GM12878 (cell line): ENCODE results near the gene BMF. TPM values are rescaled to one million over a fixed set of nuclear protein-coding genes. Genes with fewer than 3 reads are reported as not detected.

ENCODE experiments used
- ATAC-seq: fragments of 200-7000 bp; cut with Tn5 transposase; 3 replicates; pipeline ENCODE4 v1.9.1; 2020; ENCODE audit warnings: mild to moderate bottlenecking, moderate library complexity
- BruUV-seq: library from RNA; stranded (reverse); fragments of 400-500 nt; replicated peaks from 2 replicates; lab custom pipeline; 2021; lab: Mats Ljungman, UMichigan
- CTCF ChIA-PET: fragments of 300-600 bp; sonication (Branson Sonifier 250); formaldehyde crosslinking; extraction: SDS; loops from one replicate; lab custom pipeline; 2021; ENCODE audit warnings: inconsistent platforms; lab: Yijun Ruan, JAX
- POLR2A ChIA-PET: fragments of 350-600 bp; formaldehyde crosslinking; extraction: SDS; loops from one replicate; lab custom pipeline; 2021; ENCODE audit warnings: inconsistent platforms; lab: Charles Lee
- RAD21 ChIA-PET: fragments of 300-600 bp; sonication (Branson Sonifier 250); formaldehyde crosslinking; loops from one replicate; lab custom pipeline; 2023; ENCODE audit warnings: antibody characterized with exemption; ENCODE audit not compliant: unreplicated experiment; lab: Charles Lee
- SMC1A ChIA-PET: fragments of 300-600 bp; sonication (Branson Sonifier 250); formaldehyde crosslinking; loops from one replicate; lab custom pipeline; 2023; ENCODE audit not compliant: unreplicated experiment, uncharacterized antibody; lab: Charles Lee
- DNase-seq: peaks from one replicate; pipeline ENCODE4 v3.0.0-alpha.2; 2011; ENCODE audit warnings: low read depth, low spot score
- FAIRE-seq: peaks from 3 replicates; lab custom pipeline; 2011; peaks lifted over from hg19 to GRCh38; lab: Jason Lieb, UNC
- H2AFZ ChIP-seq: 2 replicates; pipeline ENCODE4 v1.6.0; 2011; ENCODE audit warnings: low read depth, low read length, control low read depth; ENCODE audit not compliant: control insufficient read depth
- H3K27ac ChIP-seq: 2 replicates; pipeline ENCODE4 v1.5.1; 2011; ENCODE audit warnings: control low read depth; ENCODE audit not compliant: control insufficient read depth, insufficient read depth
- H3K27me3 ChIP-seq, 2 experiments: replicated peaks in 1 of 2; 2 replicates each; pipeline versions ENCODE4 v1.6.0 to v1.6.1; 2011; ENCODE audit warnings: low read length in 1 of 2; ENCODE audit not compliant: control insufficient read depth in 2 of 2, insufficient read depth in 2 of 2
- H3K36me3 ChIP-seq, 2 experiments: 2 replicates each; pipeline ENCODE4 v1.5.1; 2011; ENCODE audit warnings: low read length in 1 of 2; ENCODE audit not compliant: control insufficient read depth in 2 of 2, insufficient read depth in 2 of 2
- H3K4me1 ChIP-seq: 2 replicates; pipeline ENCODE4 v1.6.1; 2011; ENCODE audit warnings: mild to moderate bottlenecking, low read length, moderate library complexity, mixed read lengths; ENCODE audit not compliant: control insufficient read depth, insufficient read depth
- H3K4me2 ChIP-seq: 2 replicates; pipeline ENCODE4 v1.6.0; 2011; ENCODE audit warnings: control low read depth; ENCODE audit not compliant: control insufficient read depth, insufficient read depth
- H3K4me3 ChIP-seq: fragments of 200-600 bp; sonication (generic); 2 replicates; pipeline ENCODE4 v1.5.1; 2016
- H3K79me2 ChIP-seq: 2 replicates; pipeline ENCODE4 v1.6.0; 2011; ENCODE audit warnings: low read length; ENCODE audit not compliant: control insufficient read depth, insufficient read depth
- H3K9ac ChIP-seq: 2 replicates; pipeline ENCODE4 v1.8.0; 2011; ENCODE audit warnings: low read length, control low read depth, mixed read lengths; ENCODE audit not compliant: control insufficient read depth, insufficient read depth
- H3K9me3 ChIP-seq: replicated peaks from 3 replicates; pipeline ENCODE4 v1.5.1; 2011; ENCODE audit warnings: mild to moderate bottlenecking, low read length; ENCODE audit not compliant: control insufficient read depth, insufficient read depth
- H4K20me1 ChIP-seq: 2 replicates; pipeline ENCODE4 v1.6.0; 2011; ENCODE audit not compliant: control insufficient read depth, insufficient read depth
- CHD2 ChIP-seq: IDR thresholded peaks from 2 replicates; pipeline ENCODE4 v1.6.1; 2011; ENCODE audit warnings: low read depth, low read length, improper control_type of control experiment, borderline replicate concordance
- MTA3 ChIP-seq: IDR thresholded peaks from 2 replicates; pipeline ENCODE4 v1.6.1; 2012; ENCODE audit warnings: low read length, inconsistent platforms, borderline replicate concordance
- MXI1 ChIP-seq: fragments of 150-350 bp; IDR thresholded peaks from 2 replicates; pipeline ENCODE4 v1.6.1; 2011; ENCODE audit warnings: low read depth, mild to moderate bottlenecking, inconsistent platforms, low read length, improper control_type of control experiment
- NFXL1 ChIP-seq: fragments of 450-650 bp; IDR thresholded peaks from 2 replicates; pipeline ENCODE4 v1.6.1; 2017; ENCODE audit warnings: antibody characterized with exemption, mild to moderate bottlenecking, borderline replicate concordance
- PML ChIP-seq: IDR thresholded peaks from 2 replicates; pipeline ENCODE4 v1.6.1; 2012; ENCODE audit warnings: low read length, inconsistent platforms
- RB1 ChIP-seq: fragments of 450-650 bp; formaldehyde crosslinking; IDR thresholded peaks from 2 replicates; pipeline ENCODE4 v1.6.1; 2017; ENCODE audit warnings: mild to moderate bottlenecking, borderline replicate concordance
- RFX5 ChIP-seq: IDR thresholded peaks from 2 replicates; pipeline ENCODE4 v1.6.1; 2011; ENCODE audit warnings: low read depth, low read length, improper control_type of control experiment
- STAT1 ChIP-seq: fragments of 450-650 bp; conservative IDR thresholded peaks from 2 replicates; pipeline ENCODE4 v1.6.1; 2014; ENCODE audit warnings: antibody characterized with exemption, mild to moderate bottlenecking
- WRNIP1 ChIP-seq: IDR thresholded peaks from 2 replicates; pipeline ENCODE4 v1.6.1; 2011; ENCODE audit warnings: low read depth, low read length, improper control_type of control experiment, borderline replicate concordance
- WGBS: methylation state at CpG from one replicate; pipeline ENCODE4 v1.1.6; 2016; ENCODE audit warnings: low lambda C conversion rate; ENCODE audit not compliant: insufficient replicate concordance, insufficient coverage; ENCODE audit errors: missing lambda C conversion rate; 5-methylcytosine and 5-hydroxymethylcytosine counted together
- in situ Hi-C: fragments of 300-500 bp; cut with MboI; formaldehyde crosslinking; loops from 9 replicates; pipeline ENCODE4 v1.14.3; 2018; ENCODE audit warnings: mixed read lengths
- intact Hi-C: fragments of 100-400 bp; cut with micrococcal nuclease; formaldehyde crosslinking; loops from one replicate; pipeline ENCODE4 v1.14.2; 2022; ENCODE audit not compliant: unreplicated experiment
- polyA plus RNA-seq, 11 experiments: library from polyadenylated mRNA; depleted of rRNA in 4 of 11; unstranded in 6 of 11; stranded (reverse) in 5 of 11; fragments of >200 nt; fragmentation: Nextera tagmentation in 4 of 11; fragmentation: Illumina TruSeq in 1 of 11; extraction: Ambion mirVana in 4 of 11; extraction: Trizol in 1 of 11; gene quantifications; 1 replicate in 1 of 11; 2 replicates in 10 of 11; pipeline versions ENCODE4 v1.2.1 to v1.2.3, GENCODE V29; 2011 to 2016; ENCODE audit warnings: inconsistent platforms in 2 of 11, missing spikeins in 2 of 11, low read depth in 1 of 11
- total RNA-seq, 4 experiments: library from RNA; depleted of rRNA in 3 of 4; stranded (reverse); fragments of >200 nt in 3 of 4; fragmentation: Illumina TruSeq in 1 of 4; extraction: Trizol in 1 of 4; gene quantifications; 2 replicates each; pipeline versions ENCODE4 v1.2.1 to v1.2.3, GENCODE V29; 2013 to 2021
- TF ChIP-seq, protein P1 (sequence below): fragments of 450-650 bp; IDR thresholded peaks from 2 replicates; pipeline ENCODE4 v1.6.1; 2018; ENCODE audit warnings: borderline replicate concordance, mild to moderate bottlenecking; ENCODE audit not compliant: partially characterized antibody

Gene BMF
- total and polyA plus RNA-seq, 10 of the 15 experiments (the other 5 are each of a cell fraction or from before 2014, with no cell fraction given), result 0.82 to 34.9 (median 16.9) TPM

GRCh38 chr15:40084650-40085049 lies 24.0 kb downstream of the BMF start:
- 71% methylated on average over 9 of the region's 9 CpGs for WGBS
- ChIA-PET RAD21 (no interaction called here), SMC1A (interaction anchor here (5.4 to 43.9 kb wide), 2 partner anchors 20 to 37 kb away, joined by 35 to 981 read pairs; partner anchors contain the start of gene BMF), POLR2A (interaction anchor here (1.3 kb wide), 1 partner anchor 14 kb away, joined by 3 read pairs; no protein-coding TSS in a partner anchor), CTCF (interaction anchor here (4.3 kb wide), 1 partner anchor 20 kb away, joined by 19 read pairs; no protein-coding TSS in a partner anchor)
- no peaks in the 10 kb centered on the region for H3K9me3 ChIP-seq
- intact Hi-C loops (no loop called here), in situ Hi-C loops (no loop called here)
- H2AFZ ChIP-seq, result no peak overlapping the region
- DNase-seq, result no peak
- ATAC-seq, result no peak
- H3K9ac ChIP-seq, result no peak overlapping the region
- no TSS peak for BruUV-seq
- peaks cover 1 to 7% of the 10 kb centered on the region in 2 experiments; a peak in 3 of 4 replicates for H3K36me3 ChIP-seq
- no peaks in the 10 kb centered on the region for H4K20me1 ChIP-seq
- no peak overlapping the region for H3K4me3 ChIP-seq
- TF ChIP-seq MXI1 (no peak), MTA3 (no peak), WRNIP1 (no peak), RB1 (no peak), STAT1 (no peak), NFXL1 (no peak), RFX5 (no peak), CHD2 (no peak), PML (no peak)
- TF ChIP-seq, protein P1, sequence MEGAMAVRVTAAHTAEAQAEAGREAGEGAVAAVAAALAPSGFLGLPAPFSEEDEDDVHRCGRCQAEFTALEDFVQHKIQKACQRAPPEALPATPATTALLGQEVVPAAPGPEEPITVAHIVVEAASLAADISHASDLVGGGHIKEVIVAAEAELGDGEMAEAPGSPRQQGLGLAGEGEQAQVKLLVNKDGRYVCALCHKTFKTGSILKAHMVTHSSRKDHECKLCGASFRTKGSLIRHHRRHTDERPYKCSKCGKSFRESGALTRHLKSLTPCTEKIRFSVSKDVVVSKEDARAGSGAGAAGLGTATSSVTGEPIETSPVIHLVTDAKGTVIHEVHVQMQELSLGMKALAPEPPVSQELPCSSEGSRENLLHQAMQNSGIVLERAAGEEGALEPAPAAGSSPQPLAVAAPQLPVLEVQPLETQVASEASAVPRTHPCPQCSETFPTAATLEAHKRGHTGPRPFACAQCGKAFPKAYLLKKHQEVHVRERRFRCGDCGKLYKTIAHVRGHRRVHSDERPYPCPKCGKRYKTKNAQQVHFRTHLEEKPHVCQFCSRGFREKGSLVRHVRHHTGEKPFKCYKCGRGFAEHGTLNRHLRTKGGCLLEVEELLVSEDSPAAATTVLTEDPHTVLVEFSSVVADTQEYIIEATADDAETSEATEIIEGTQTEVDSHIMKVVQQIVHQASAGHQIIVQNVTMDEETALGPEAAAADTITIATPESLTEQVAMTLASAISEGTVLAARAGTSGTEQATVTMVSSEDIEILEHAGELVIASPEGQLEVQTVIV, result no peak
- H3K27ac ChIP-seq, result no peak overlapping the region
- no peaks in the 10 kb centered on the region for H3K79me2 ChIP-seq
- FAIRE-seq, result no peak
- no peaks in the 10 kb centered on the region for H3K27me3 ChIP-seq
- H3K4me1 ChIP-seq, result peaks cover 37% of the 10 kb centered on the region
- H3K4me2 ChIP-seq, result no peak overlapping the region
